Choroid plexus epithelial cell (primary cell): Measurements from ENCODE around the gene OPCML.

ENCODE experiments used
- DNase-seq: peaks from one replicate; pipeline ENCODE4 v3.0.0-alpha.2; 2010; ENCODE audit warnings: low read depth
- H3K4me3 ChIP-seq: 2 replicates; pipeline ENCODE4 v1.5.1; 2011; ENCODE audit warnings: low read depth, mild to moderate bottlenecking, control low read depth, low read length, moderate library complexity
- CTCF ChIP-seq: conservative IDR thresholded peaks from 2 replicates; pipeline ENCODE4 v1.5.1; 2011; ENCODE audit warnings: low read depth, mild to moderate bottlenecking, control low read depth, inconsistent platforms, low read length, moderate library complexity

Gene OPCML

DNA sequence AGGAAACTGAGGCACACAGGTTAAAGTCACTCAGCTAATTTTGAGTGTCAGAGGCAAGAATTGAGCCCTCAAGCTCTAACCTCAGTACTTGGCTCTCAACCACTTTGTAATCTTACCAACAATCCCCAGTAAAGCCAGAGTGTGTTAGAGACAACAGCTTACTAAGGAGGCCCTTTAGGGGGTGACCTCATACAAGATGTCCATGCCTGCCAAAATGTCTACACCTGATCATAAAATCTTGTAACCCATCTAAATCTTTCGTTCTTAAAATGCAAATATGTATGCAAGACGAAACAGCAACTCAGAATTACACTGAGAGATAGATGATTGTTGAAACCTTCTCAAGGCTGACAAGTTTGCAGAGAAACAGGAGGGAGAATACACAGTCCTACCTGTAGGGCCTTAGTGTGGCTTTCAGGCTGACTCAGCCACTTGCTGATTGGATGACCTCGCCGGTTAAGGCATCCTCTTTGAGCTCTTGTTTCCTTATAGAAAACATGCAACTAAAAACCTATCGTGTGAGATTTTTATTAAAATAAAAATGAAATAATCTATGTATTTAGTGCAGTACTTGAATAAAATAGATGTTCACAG is 143.2 kb downstream of the OPCML start:
- no peak overlapping the region for H3K4me3 ChIP-seq
- no peak for DNase-seq
- no peak for TF ChIP-seq CTCF

DNA sequence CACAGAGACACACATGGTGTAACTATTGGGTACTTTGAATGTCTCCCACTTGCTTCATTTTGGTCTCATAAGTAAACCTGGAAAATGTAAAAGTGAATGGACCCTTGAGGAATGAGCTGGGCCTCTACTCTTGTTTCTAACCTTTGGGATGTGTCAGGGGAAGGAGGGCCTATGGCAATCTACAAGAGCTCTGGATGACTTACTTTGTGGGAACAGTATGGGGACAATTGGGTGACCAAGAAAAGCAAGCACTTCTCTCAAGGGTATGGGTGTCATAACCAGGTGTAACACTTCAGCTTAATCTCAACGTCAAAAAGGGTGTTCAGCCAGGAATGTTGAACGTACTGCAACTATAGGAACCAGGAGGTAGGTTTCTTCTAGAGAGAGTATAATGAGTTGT is 144.0 kb downstream of the OPCML start:
- DNase-seq: no peak
- H3K4me3 ChIP-seq: no peak overlapping the region
- TF ChIP-seq CTCF: no peak

GRCh38 chr11:133386852-133387251 is 145.4 kb downstream of the OPCML start:
- TF ChIP-seq CTCF: no peak
- no peak for DNase-seq
- H3K4me3 ChIP-seq: no peak overlapping the region

DNA sequence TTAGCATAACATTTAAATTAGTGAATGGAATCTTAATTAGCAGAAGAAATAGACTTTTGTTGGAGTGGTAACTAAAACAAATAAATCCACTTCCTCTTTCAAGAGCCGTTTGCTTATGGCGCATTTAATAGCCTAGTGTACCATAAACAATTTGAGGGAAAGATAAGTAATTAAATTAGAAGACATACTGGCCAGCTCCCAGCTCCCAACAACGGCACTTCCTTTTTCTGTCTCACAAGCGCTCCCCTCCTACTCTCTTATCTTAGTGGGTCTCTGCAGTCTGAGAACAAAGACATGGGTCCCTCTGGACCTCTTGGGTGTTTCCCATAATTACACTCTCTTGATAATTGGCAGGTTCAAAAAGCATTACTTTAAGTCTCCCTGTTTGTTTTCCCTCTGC is 146.0 kb downstream of the OPCML start:
- no peak for DNase-seq
- H3K4me3 ChIP-seq: no peak overlapping the region
- TF ChIP-seq CTCF: no peak

GRCh38 chr11:133385781-133386180 is 146.5 kb downstream of the OPCML start:
- no peak overlapping the region for H3K4me3 ChIP-seq
- TF ChIP-seq CTCF: no peak
- no peak for DNase-seq

DNA sequence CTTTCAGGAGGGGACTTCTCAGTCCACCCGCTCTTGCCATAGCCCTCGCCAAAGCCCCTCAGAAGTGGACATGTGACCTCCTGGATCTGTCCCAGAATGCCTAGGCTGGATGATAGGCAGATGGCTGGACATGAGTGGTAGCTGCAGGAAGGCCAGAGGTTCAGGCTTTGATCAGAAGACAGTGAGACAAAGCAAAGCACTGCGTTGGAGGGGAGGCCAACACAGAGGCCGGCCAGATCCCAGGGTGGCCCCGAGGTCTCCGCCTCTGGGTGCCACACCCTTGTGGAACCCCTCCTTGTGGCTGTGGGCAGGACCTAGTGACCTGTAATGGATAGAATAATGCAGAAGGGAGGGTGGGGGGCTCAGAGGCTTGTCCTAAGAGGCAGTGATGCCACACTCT is 147.6 kb downstream of the OPCML start:
- no peak for TF ChIP-seq CTCF

DNA sequence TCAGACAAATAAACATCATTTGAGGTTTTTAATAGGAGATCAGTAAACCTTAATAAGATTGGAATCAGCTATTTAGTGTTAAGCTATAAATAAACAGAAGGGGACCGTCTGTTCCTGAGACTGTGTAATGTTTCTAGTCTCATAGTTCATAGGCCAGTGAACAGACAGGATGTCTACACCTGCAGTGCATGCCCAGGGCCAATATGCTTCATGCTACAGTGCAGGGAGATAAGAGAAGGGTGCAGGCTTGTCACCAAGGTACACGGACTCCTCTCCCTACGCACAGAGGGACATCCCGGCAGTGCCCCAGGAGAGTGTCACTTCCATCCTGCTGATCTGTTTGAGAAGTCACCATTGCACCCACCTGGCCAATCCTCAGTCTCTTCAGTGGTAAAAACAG is 148.6 kb downstream of the OPCML start:
- no peak for TF ChIP-seq CTCF
- no peak for DNase-seq
- H3K4me3 ChIP-seq: no peak overlapping the region

More for the DNA sequence above, 147.6 kb downstream of the OPCML start:
- DNase-seq: no peak
- H3K4me3 ChIP-seq: no peak overlapping the region
